Lung (tissue), 13 donors: ENCODE measurements around the gene LYPD8. TPM values are rescaled to one million over a fixed set of nuclear protein-coding genes. Genes with fewer than 3 reads are reported as not detected.

ENCODE experiments used
- ATAC-seq: fragments of 200-7000 bp; cut with Tn5 transposase; one replicate; pipeline ENCODE4 v1.9.1; 2020; ENCODE audit warnings: moderate number of reproducible peaks; ENCODE audit not compliant: insufficient read depth, low FRiP score
- DNase-seq, 3 donors: peaks; one replicate each; pipeline ENCODE4 v3.0.0-alpha.2; 2013 to 2017
- H3K27ac ChIP-seq, 2 donors: one replicate each; pipeline ENCODE4 v1.5.1; 2013; ENCODE audit warnings: mild to moderate bottlenecking in 2 of 2, moderate library complexity in 2 of 2, control low read depth in 1 of 2, inconsistent platforms in 1 of 2, low read depth in 1 of 2, low read length in 1 of 2
- H3K27me3 ChIP-seq, 3 donors: one replicate each; pipeline ENCODE4 v1.5.1; 2013; ENCODE audit warnings: low read length in 2 of 3; ENCODE audit not compliant: control insufficient read depth in 3 of 3, insufficient read depth in 3 of 3
- H3K36me3 ChIP-seq, 4 donors: one replicate each; pipeline ENCODE4 v1.5.1; 2013; ENCODE audit warnings: low read length in 4 of 4, mild to moderate bottlenecking in 1 of 4, moderate library complexity in 1 of 4; ENCODE audit not compliant: control insufficient read depth in 4 of 4, insufficient read depth in 4 of 4
- H3K4me1 ChIP-seq, 5 donors: one replicate each; pipeline ENCODE4 v1.5.1; 2013; ENCODE audit warnings: low read length in 5 of 5, mild to moderate bottlenecking in 2 of 5, moderate library complexity in 1 of 5; ENCODE audit not compliant: control insufficient read depth in 5 of 5, insufficient read depth in 5 of 5
- H3K4me3 ChIP-seq: one replicate; pipeline ENCODE4 v1.5.1; 2013; ENCODE audit warnings: mild to moderate bottlenecking, control low read depth, moderate library complexity
- H3K9ac ChIP-seq, 2 donors: one replicate each; pipeline ENCODE4 v1.5.1; 2013; ENCODE audit warnings: low read length in 2 of 2, control low read depth in 1 of 2; ENCODE audit not compliant: insufficient read depth in 1 of 2
- H3K9me3 ChIP-seq, 4 donors: one replicate each; pipeline ENCODE4 v1.5.1; 2013; ENCODE audit warnings: low read length in 3 of 4, mild to moderate bottlenecking in 1 of 4, moderate library complexity in 1 of 4; ENCODE audit not compliant: control insufficient read depth in 4 of 4, insufficient read depth in 3 of 4
- WGBS, 2 donors: extraction: QIAGEN DNeasy Blood & Tissue Kit; methylation state at CpG; one replicate each; pipeline ENCODE4 v1.1.7; 2013; 5-methylcytosine and 5-hydroxymethylcytosine counted together
- polyA plus RNA-seq, 2 donors: library from polyadenylated mRNA; stranded (reverse); fragments of 200-250 nt; gene quantifications; one replicate each; pipeline ENCODE4 v1.2.1, GENCODE V29; 2013
- small RNA-seq: library from RNA; depleted of rRNA; stranded (forward); fragments of <200 nt; gene quantifications from one replicate; pipeline ENCODE3, GENCODE V24; 2014; ENCODE audit warnings: low replicate concordance
- total RNA-seq, 2 donors: library from RNA; depleted of rRNA in 1 of 2; stranded (reverse); fragments of >200 nt in 1 of 2; gene quantifications; one replicate each; pipeline ENCODE4 v1.2.1, GENCODE V29; 2014 to 2021
- TF ChIP-seq, protein P1 (sequence below): IDR thresholded peaks from 2 replicates; pipeline ENCODE4 v1.5.1; 2012; ENCODE audit warnings: mild to moderate bottlenecking; ENCODE audit errors: control extremely low read depth, extremely low read depth
- donor health status: control.
- donor health status: control.
- donor health status: Bipolar disorder and iron deficiency.
- donor health status: healthy.
- donor health status: DM: yes; HTN: yes; CAD: no.

LYPD8 gene
- total and polyA plus RNA-seq, 4 donors = not detected

DNA sequence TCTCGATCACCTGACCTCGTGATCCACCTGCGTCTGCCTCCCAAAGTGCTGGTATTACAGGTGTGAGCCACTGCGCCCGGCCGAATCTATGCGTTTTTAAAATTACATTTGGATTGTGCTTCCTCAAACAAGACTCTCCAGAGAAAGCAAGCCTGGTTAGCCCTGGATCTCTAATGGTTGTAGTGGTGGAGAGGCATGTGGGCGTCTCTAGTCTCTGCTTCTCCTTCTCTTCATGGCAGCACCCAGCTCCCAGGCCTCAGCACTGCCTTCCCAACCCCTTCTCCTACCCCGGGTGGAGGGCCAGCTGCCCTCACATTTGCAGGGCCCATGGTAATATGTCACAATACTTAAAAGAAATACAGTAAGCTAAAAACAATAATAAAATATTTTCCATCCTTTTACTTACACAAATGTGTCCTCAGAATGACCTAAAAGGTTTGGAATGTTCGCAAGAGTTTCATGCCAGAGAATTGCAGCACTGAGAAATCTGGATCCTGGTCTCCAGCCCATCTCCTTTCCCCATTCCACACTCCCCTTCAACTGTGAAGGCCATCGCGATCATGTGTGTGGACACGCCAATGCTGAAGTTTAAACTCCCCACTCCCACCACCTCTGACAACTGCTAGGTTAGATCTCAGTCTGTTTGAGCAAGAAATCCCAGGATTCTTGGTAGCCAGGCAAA is 60.0 kb downstream of the LYPD8 start:
- H3K9ac ChIP-seq = no peak overlapping the region
- DNase-seq (no peak), ATAC-seq (peak; percentile 41)
- WGBS, 2 donors = 88 to 90% methylated on average over 13 of the region's 13 CpGs
- no peak overlapping the region for H3K4me3 ChIP-seq
- H3K9me3 ChIP-seq = peaks cover 0 to 12% (median 4%) of the 10 kb centered on the region in 4 donors
- TF ChIP-seq, protein P1, sequence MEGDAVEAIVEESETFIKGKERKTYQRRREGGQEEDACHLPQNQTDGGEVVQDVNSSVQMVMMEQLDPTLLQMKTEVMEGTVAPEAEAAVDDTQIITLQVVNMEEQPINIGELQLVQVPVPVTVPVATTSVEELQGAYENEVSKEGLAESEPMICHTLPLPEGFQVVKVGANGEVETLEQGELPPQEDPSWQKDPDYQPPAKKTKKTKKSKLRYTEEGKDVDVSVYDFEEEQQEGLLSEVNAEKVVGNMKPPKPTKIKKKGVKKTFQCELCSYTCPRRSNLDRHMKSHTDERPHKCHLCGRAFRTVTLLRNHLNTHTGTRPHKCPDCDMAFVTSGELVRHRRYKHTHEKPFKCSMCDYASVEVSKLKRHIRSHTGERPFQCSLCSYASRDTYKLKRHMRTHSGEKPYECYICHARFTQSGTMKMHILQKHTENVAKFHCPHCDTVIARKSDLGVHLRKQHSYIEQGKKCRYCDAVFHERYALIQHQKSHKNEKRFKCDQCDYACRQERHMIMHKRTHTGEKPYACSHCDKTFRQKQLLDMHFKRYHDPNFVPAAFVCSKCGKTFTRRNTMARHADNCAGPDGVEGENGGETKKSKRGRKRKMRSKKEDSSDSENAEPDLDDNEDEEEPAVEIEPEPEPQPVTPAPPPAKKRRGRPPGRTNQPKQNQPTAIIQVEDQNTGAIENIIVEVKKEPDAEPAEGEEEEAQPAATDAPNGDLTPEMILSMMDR = no peak
- no peaks in the 10 kb centered on the region for H3K36me3 ChIP-seq
- peak overlapping the region in 1 of 2 donors; percentile 3 for H3K27ac ChIP-seq
- no peaks in the 10 kb centered on the region for H3K4me1 ChIP-seq
- peaks cover 0 to 4% (median 0%) of the 10 kb centered on the region in 3 donors for H3K27me3 ChIP-seq

DNA sequence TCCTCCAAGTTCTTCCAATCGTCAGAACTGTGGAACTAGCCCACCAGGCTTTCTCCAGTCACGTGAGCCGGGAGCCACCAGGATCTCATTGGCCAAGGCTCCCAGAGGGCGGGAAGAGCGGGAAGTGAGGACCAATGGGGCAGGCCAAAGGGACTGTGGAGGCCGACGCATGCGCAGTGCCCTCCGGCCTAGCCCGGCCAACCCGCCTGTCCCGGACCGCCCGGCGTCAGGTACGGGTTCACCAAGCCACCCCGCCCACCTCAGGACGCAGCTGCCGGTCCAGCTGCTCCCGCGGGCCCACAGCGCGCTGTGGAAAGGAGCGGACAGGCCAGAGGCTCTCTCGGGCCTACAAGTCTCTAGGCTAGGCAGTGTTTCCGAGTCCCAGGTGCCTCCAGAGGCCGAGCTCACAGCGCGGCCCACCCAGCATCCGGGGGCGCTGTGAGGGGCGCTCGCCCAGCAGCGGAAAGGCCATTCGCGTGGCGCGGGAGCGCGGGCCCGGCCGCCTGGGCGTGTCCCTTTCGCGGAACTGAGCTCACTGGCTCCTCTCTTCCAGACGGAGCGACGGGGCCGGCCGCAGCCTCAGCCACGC is 63.9 kb downstream of the LYPD8 start:
- Histone ChIP-seq H3K27me3 (peaks cover 0 to 4% (median 0%) of the 10 kb centered on the region in 3 donors), H3K9ac (no peak overlapping the region), H3K36me3 (no peaks in the 10 kb centered on the region), H3K9me3 (peaks cover 0 to 12% (median 4%) of the 10 kb centered on the region in 4 donors), H3K27ac (no peak overlapping the region), H3K4me1 (no peaks in the 10 kb centered on the region), H3K4me3 (no peak overlapping the region)
- TF ChIP-seq, protein P1 = no peak
- DNase-seq = no peak
- ATAC-seq = no peak
- 77 to 78% methylated on average over 46 to 51 of the region's 51 CpGs for WGBS, 2 donors

Small RNA genes within 50 kb of the gene (small RNA-seq; reads per million reads assigned to genes)
- gene AHCYP8 = not detected

Other genes with a start within 250 kb of the LYPD8 start
- not detected for gene OR2G6, start 247.7 kb downstream of the LYPD8 start, total RNA-seq
- gene OR2G6, start 247.7 kb downstream of the LYPD8 start, polyA plus RNA-seq = not detected
- gene OR2T29, start 193.0 kb downstream of the LYPD8 start, total RNA-seq = not detected
- not detected for gene OR2T29, start 193.0 kb downstream of the LYPD8 start, polyA plus RNA-seq
- not detected for gene OR2T34, start 181.0 kb downstream of the LYPD8 start, total RNA-seq
- gene OR2T34, start 181.0 kb downstream of the LYPD8 start, polyA plus RNA-seq = not detected
- not detected for gene OR2T10, start 158.1 kb downstream of the LYPD8 start, total RNA-seq
- gene OR2T10, start 158.1 kb downstream of the LYPD8 start, polyA plus RNA-seq = not detected
- gene OR2T11, start 120.7 kb downstream of the LYPD8 start, total RNA-seq = not detected
- not detected for gene OR2T11, start 120.7 kb downstream of the LYPD8 start, polyA plus RNA-seq
- gene OR2T35, start 110.5 kb downstream of the LYPD8 start, total RNA-seq = not detected
- not detected for gene OR2T35, start 110.5 kb downstream of the LYPD8 start, polyA plus RNA-seq
- not detected for gene OR2T27, start 100.2 kb downstream of the LYPD8 start, total RNA-seq
- not detected for gene OR2T27, start 100.2 kb downstream of the LYPD8 start, polyA plus RNA-seq
- gene OR14I1, start 53.0 kb downstream of the LYPD8 start, total RNA-seq = not detected
- not detected for gene OR14I1, start 53.0 kb downstream of the LYPD8 start, polyA plus RNA-seq
- 10 to 100 TPM; 17.6 to 25.5 TPM for gene SH3BP5L, start 70.2 kb upstream of the LYPD8 start, total RNA-seq
- gene SH3BP5L, start 70.2 kb upstream of the LYPD8 start, polyA plus RNA-seq = 10 to 100 TPM; 16.4 to 17.4 TPM
- gene ZNF672, start 82.5 kb upstream of the LYPD8 start, total RNA-seq = 10 to 100 TPM; 31.1 to 41.3 TPM
- 10 to 100 TPM; 17.1 to 31.5 TPM for gene ZNF672, start 82.5 kb upstream of the LYPD8 start, polyA plus RNA-seq
- 10 to 100 TPM; 26.1 to 35.3 TPM for gene ZNF692, start 103.3 kb upstream of the LYPD8 start, total RNA-seq
- 10 to 100 TPM; 37.4 to 58.5 TPM for gene ZNF692, start 103.3 kb upstream of the LYPD8 start, polyA plus RNA-seq
- 10 to 100 TPM in 1 of 2 donors, 1 to 10 TPM in 1; 5.8 to 12.5 TPM for gene PGBD2, start 150.5 kb upstream of the LYPD8 start, total RNA-seq
- gene PGBD2, start 150.5 kb upstream of the LYPD8 start, polyA plus RNA-seq = 1 to 10 TPM; 3.5 to 4.2 TPM